ENCODE data around the gene NANS. TPM values are rescaled to one million over a fixed set of nuclear protein-coding genes. Genes with fewer than 3 reads are reported as not detected.

The NANS gene
- 61.9 TPM for total RNA-seq
- long read RNA-seq, transcript NANS-201 (6 exons, 1,170 nt) = major isoform, 72 of 109 reads
- long read RNA-seq, partial matches to known transcripts = 30 of 109 reads
- long read RNA-seq, other reads (novel, unspliced or antisense) = 6 of 109 reads

GRCh38 chr9:98056269-98057137, at the start of gene NANS:
NANS (plus strand) TSS chr9:98056732; CDS start chr9:98056809, 77 bp downstream.
- Histone ChIP-seq H3K27ac (peak within 1 kb of the TSS; percentile 96), H3K4me3 (peak within 1 kb of the TSS; percentile 94), H3K9me3 (no peaks in the 10 kb centered on the region), H3K4me1 (peaks cover 34% of the 10 kb centered on the region), H3K27me3 (ENCODE audit: low read depth) (no peaks in the 10 kb centered on the region), H3K36me3 (peaks cover 10% of the 10 kb centered on the region)
- TF ChIP-seq CTCF (IDR thresholded peaks at IDR 0.05) = no peak
- ATAC-seq (peak; percentile 99), DNase-seq (peak; percentile 96)
- intact Hi-C loops (cut with DNase I) = no loop called here

- ATAC-seq (no peak), DNase-seq (no peak)
- Histone ChIP-seq H3K36me3 (peaks cover 98% of the 10 kb centered on the region), H3K4me3 (no peak overlapping the region), H3K9me3 (no peaks in the 10 kb centered on the region), H3K27me3 (ENCODE audit: low read depth) (no peaks in the 10 kb centered on the region), H3K4me1 (peaks cover 14% of the 10 kb centered on the region), H3K27ac (no peak overlapping the region)
- intact Hi-C loops (cut with DNase I) = no loop called here
- TF ChIP-seq CTCF (IDR thresholded peaks at IDR 0.05) = no peak
Measured at GRCh38 chr9:98007251-98007928, 49.1 kb upstream of the NANS start.

- no peak overlapping the region for H3K27ac ChIP-seq
- no peak for TF ChIP-seq CTCF (IDR thresholded peaks at IDR 0.05)
- no peaks in the 10 kb centered on the region for H3K27me3 ChIP-seq (ENCODE audit: low read depth)
- H3K9me3 ChIP-seq = no peaks in the 10 kb centered on the region
- intact Hi-C loops (cut with DNase I) = no loop called here
- ATAC-seq = no peak
- peaks cover 98% of the 10 kb centered on the region for H3K36me3 ChIP-seq
- no peak for DNase-seq
- no peak overlapping the region for H3K4me3 ChIP-seq
- H3K4me1 ChIP-seq = peaks cover 5% of the 10 kb centered on the region
Measured at GRCh38 chr9:98008764-98009163, 47.8 kb upstream of the NANS start.

- ATAC-seq (no peak), DNase-seq (no peak)
- intact Hi-C loops (cut with DNase I) = no loop called here
- no peaks in the 10 kb centered on the region for H3K27me3 ChIP-seq (ENCODE audit: low read depth)
- H3K36me3 ChIP-seq = peaks cover 99% of the 10 kb centered on the region
- no peak overlapping the region for H3K4me3 ChIP-seq
- H3K4me1 ChIP-seq = peaks cover 5% of the 10 kb centered on the region
- TF ChIP-seq CTCF (IDR thresholded peaks at IDR 0.05) = no peak
- H3K27ac ChIP-seq = no peak overlapping the region
- no peaks in the 10 kb centered on the region for H3K9me3 ChIP-seq
Measured at GRCh38 chr9:98009437-98009836, 47.1 kb upstream of the NANS start.

- ATAC-seq (peak; percentile 42 to 47), DNase-seq (no peak)
- no peak overlapping the region for H3K27ac ChIP-seq
- peaks cover 5% of the 10 kb centered on the region for H3K4me1 ChIP-seq
- H3K9me3 ChIP-seq = no peaks in the 10 kb centered on the region
- H3K27me3 ChIP-seq (ENCODE audit: low read depth) = no peaks in the 10 kb centered on the region
- H3K36me3 ChIP-seq = peaks cover 99% of the 10 kb centered on the region
- no peak overlapping the region for H3K4me3 ChIP-seq
- intact Hi-C loops (cut with DNase I) = no loop called here
- no peak for TF ChIP-seq CTCF (IDR thresholded peaks at IDR 0.05)
Measured at GRCh38 chr9:98009936-98010335, 46.6 kb upstream of the NANS start.
